HEK293T (cell line): ENCODE data around the gene AMN1.

ENCODE experiments used
- CTCF ChIA-PET: fragments of 350-600 bp; formaldehyde crosslinking; extraction: SDS; loops from one replicate; lab custom pipeline; 2021; ENCODE audit warnings: antibody characterized with exemption, inconsistent platforms; lab: Yijun Ruan, JAX
- POLR2A ChIA-PET: fragments of 350-600 bp; formaldehyde crosslinking; extraction: SDS; loops from one replicate; lab custom pipeline; 2020; ENCODE audit warnings: antibody characterized with exemption, inconsistent platforms; lab: Yijun Ruan, JAX
- DNase-seq: peaks from one replicate; pipeline ENCODE4 v3.0.0; 2012; ENCODE audit warnings: mixed read lengths; ENCODE audit errors: extremely low spot score
- ARNT ChIP-seq: fragments of 450-650 bp; IDR thresholded peaks from 2 replicates; pipeline ENCODE4 v1.6.1; 2017; ENCODE audit warnings: mild to moderate bottlenecking
- BHLHE40 ChIP-seq: fragments of 450-650 bp; IDR thresholded peaks from 2 replicates; pipeline ENCODE4 v1.6.1; 2016; ENCODE audit warnings: mild to moderate bottlenecking, moderate library complexity, borderline replicate concordance
- CTBP1 ChIP-seq: fragments of 450-650 bp; IDR thresholded peaks from 2 replicates; pipeline ENCODE4 v1.6.1; 2016; ENCODE audit warnings: borderline replicate concordance
- ELF4 ChIP-seq: fragments of 450-650 bp; IDR thresholded peaks from 2 replicates; pipeline ENCODE4 v1.6.1; 2017; ENCODE audit warnings: antibody characterized with exemption
- FOXA1 ChIP-seq: fragments of 450-650 bp; IDR thresholded peaks from 2 replicates; pipeline ENCODE4 v1.6.1; 2016; ENCODE audit warnings: mild to moderate bottlenecking
- FOXK2 ChIP-seq: fragments of 450-650 bp; IDR thresholded peaks from 2 replicates; pipeline ENCODE4 v1.6.1; 2016; ENCODE audit warnings: mild to moderate bottlenecking
- FOXM1 ChIP-seq: fragments of 450-650 bp; IDR thresholded peaks from 2 replicates; pipeline ENCODE4 v1.6.1; 2017; ENCODE audit warnings: mild to moderate bottlenecking, borderline replicate concordance
- HDGF ChIP-seq: fragments of 450-650 bp; IDR thresholded peaks from 2 replicates; pipeline ENCODE4 v1.6.1; 2017; ENCODE audit warnings: antibody characterized with exemption, borderline replicate concordance
- L3MBTL2 ChIP-seq: fragments of 450-650 bp; conservative IDR thresholded peaks from 2 replicates; pipeline ENCODE4 v1.6.1; 2016; ENCODE audit warnings: mild to moderate bottlenecking
- LEF1 ChIP-seq: fragments of 450-650 bp; IDR thresholded peaks from 2 replicates; pipeline ENCODE4 v1.6.1; 2017; ENCODE audit warnings: mild to moderate bottlenecking, borderline replicate concordance
- NFRKB ChIP-seq: fragments of 450-650 bp; IDR thresholded peaks from 2 replicates; pipeline ENCODE4 v1.6.1; 2016; ENCODE audit warnings: mild to moderate bottlenecking, moderate library complexity
- PKNOX1 ChIP-seq: fragments of 450-650 bp; IDR thresholded peaks from 2 replicates; pipeline ENCODE4 v1.6.1; 2016
- SP1 ChIP-seq: fragments of 450-650 bp; IDR thresholded peaks from 2 replicates; pipeline ENCODE4 v1.6.1; 2017
- SUZ12 ChIP-seq: fragments of 450-650 bp; IDR thresholded peaks from 2 replicates; pipeline ENCODE4 v1.6.1; 2016; ENCODE audit warnings: mild to moderate bottlenecking
- TARDBP ChIP-seq: fragments of 450-650 bp; IDR thresholded peaks from 2 replicates; pipeline ENCODE4 v1.6.1; 2016
- ZNF384 ChIP-seq: fragments of 450-650 bp; IDR thresholded peaks from 2 replicates; pipeline ENCODE4 v1.6.1; 2016

The AMN1 gene

GRCh38 chr12:31644536-31644935, 84.3 kb downstream of the AMN1 start:
- POLR2A ChIA-PET, result no interaction called here
- CTCF ChIA-PET, result no interaction called here

GRCh38 chr12:31641509-31642090, 87.2 kb downstream of the AMN1 start:
- POLR2A ChIA-PET, result no interaction called here
- no peak for DNase-seq
- CTCF ChIA-PET, result interaction anchor here (0.5 kb wide), 1 partner anchor 147 kb away, joined by 3 read pairs; no protein-coding TSS in a partner anchor
- TF ChIP-seq BHLHE40 (no peak), HDGF (no peak), LEF1 (no peak), CTBP1 (no peak), NFRKB (no peak), SUZ12 (no peak), ARNT (no peak), FOXM1 (no peak), L3MBTL2 (no peak), ZNF384 (no peak), ELF4 (no peak), TARDBP (no peak), FOXK2 (no peak), PKNOX1 (no peak), SP1 (no peak), FOXA1 (no peak)

More at GRCh38 chr12:31644536-31644935, 84.3 kb downstream of the AMN1 start:
- TF ChIP-seq FOXA1, result no peak
- no peak for TF ChIP-seq L3MBTL2
- no peak for TF ChIP-seq SUZ12
- no peak for TF ChIP-seq NFRKB
- TF ChIP-seq ZNF384, result no peak
- TF ChIP-seq SP1, result no peak
- TF ChIP-seq FOXK2, result no peak
- TF ChIP-seq PKNOX1, result no peak
- TF ChIP-seq ELF4, result no peak
- no peak for TF ChIP-seq LEF1
- DNase-seq, result no peak

- ChIA-PET POLR2A (no interaction called here), CTCF (interaction anchor here (2.0 kb wide), 1 partner anchor 231 kb away, joined by 11 read pairs; no protein-coding TSS in a partner anchor)
- TF ChIP-seq FOXA1 (no peak), BHLHE40 (no peak), LEF1 (no peak), ARNT (no peak), FOXK2 (no peak), SP1 (no peak), L3MBTL2 (no peak), SUZ12 (no peak), PKNOX1 (no peak), TARDBP (no peak)
- DNase-seq, result no peak
Measured at GRCh38 chr12:31634620-31635019, 94.2 kb downstream of the AMN1 start.

- ChIA-PET CTCF (no interaction called here), POLR2A (interaction anchor here (0.7 kb wide), 1 partner anchor 229 kb away, joined by 4 read pairs; no protein-coding TSS in a partner anchor)
- DNase-seq, result no peak
- no peak for TF ChIP-seq SUZ12
- TF ChIP-seq FOXK2, result no peak
- no peak for TF ChIP-seq SP1
- TF ChIP-seq ZNF384, result no peak
- TF ChIP-seq FOXA1, result no peak
- TF ChIP-seq LEF1, result no peak
- no peak for TF ChIP-seq TARDBP
- TF ChIP-seq ARNT, result no peak
- TF ChIP-seq PKNOX1, result no peak
- TF ChIP-seq L3MBTL2, result no peak
- TF ChIP-seq BHLHE40, result no peak
Measured at GRCh38 chr12:31633464-31633863, 95.4 kb downstream of the AMN1 start.

GRCh38 chr12:31631809-31632208, 97.0 kb downstream of the AMN1 start:
- TF ChIP-seq ARNT (no peak), FOXA1 (no peak), FOXK2 (no peak), SUZ12 (no peak), SP1 (no peak), ELF4 (no peak), PKNOX1 (no peak), ZNF384 (no peak)
- DNase-seq, result no peak
- CTCF ChIA-PET, result no interaction called here
- POLR2A ChIA-PET, result no interaction called here
